Activated gamma-delta T cell (primary cell): ENCODE measurements around the gene SYNGAP1.
A peak's percentile ranks its signal among the peaks of the same experiment; 100 is the strongest.

Source experiments
- DNase-seq: peaks from one replicate; lab custom pipeline; 2025; lab: John Stamatoyannopoulos, UW

The SYNGAP1 gene

GRCh38 chr6:33438978-33439594 is 19.2 kb downstream of the SYNGAP1 start:
- no peak for DNase-seq

GRCh38 chr6:33439956-33440648 is 20.2 kb downstream of the SYNGAP1 start:
- no peak for DNase-seq

- DNase-seq, result no peak
Observed at GRCh38 chr6:33440649-33441309, 20.9 kb downstream of the SYNGAP1 start.

GRCh38 chr6:33441457-33441856 is 21.6 kb downstream of the SYNGAP1 start:
- no peak for DNase-seq

GRCh38 chr6:33442283-33442682 is 22.4 kb downstream of the SYNGAP1 start:
- DNase-seq, result no peak

GRCh38 chr6:33443025-33443424 is 23.2 kb downstream of the SYNGAP1 start:
- DNase-seq, result no peak

GRCh38 chr6:33443619-33444504 is 24.0 kb downstream of the SYNGAP1 start:
- DNase-seq, result no peak

GRCh38 chr6:33445119-33445603 is 25.3 kb downstream of the SYNGAP1 start:
- no peak for DNase-seq

GRCh38 chr6:33446356-33446755 is 26.5 kb downstream of the SYNGAP1 start:
- DNase-seq, result no peak

- DNase-seq, result no peak
Observed at GRCh38 chr6:33450434-33450833, 30.6 kb downstream of the SYNGAP1 start.

- DNase-seq, result no peak
Observed at GRCh38 chr6:33451606-33452005, 31.7 kb downstream of the SYNGAP1 start.

- DNase-seq, result no peak
Observed at GRCh38 chr6:33452496-33452895, 32.6 kb downstream of the SYNGAP1 start.

- DNase-seq, result no peak
Observed at GRCh38 chr6:33453393-33454008, 33.6 kb downstream of the SYNGAP1 start.

- DNase-seq, result peak; percentile 87
Observed at GRCh38 chr6:33454009-33454946, 34.4 kb downstream of the SYNGAP1 start, which contains the start of gene ZBTB9. Gene ZBTB9, plus strand, starts transcription at chr6:33454576. Its CDS starts 525 bp downstream, at chr6:33455101.

GRCh38 chr6:33455051-33455450 is 35.2 kb downstream of the SYNGAP1 start:
- DNase-seq, result no peak

GRCh38 chr6:33456156-33456555 is 36.3 kb downstream of the SYNGAP1 start:
- DNase-seq, result no peak

- DNase-seq, result no peak
Observed at GRCh38 chr6:33458676-33459075, 38.8 kb downstream of the SYNGAP1 start.

GRCh38 chr6:33459226-33459625 is 39.4 kb downstream of the SYNGAP1 start:
- no peak for DNase-seq

- DNase-seq, result no peak
Observed at GRCh38 chr6:33466075-33466735, 46.3 kb downstream of the SYNGAP1 start.

GRCh38 chr6:33467091-33467490 is 47.2 kb downstream of the SYNGAP1 start:
- no peak for DNase-seq
